Lower lobe of right lung (tissue), 2 donors: ENCODE results near the gene SLC37A2. TPM values are rescaled to one million over a fixed set of nuclear protein-coding genes. Genes with fewer than 3 reads are reported as not detected.

Source experiments
- ATAC-seq, 2 donors: fragments of 200-7000 bp; cut with Tn5 transposase; one replicate each; pipeline ENCODE4 v1.9.1; 2020 to 2022; ENCODE audit warnings: mild to moderate bottlenecking in 2 of 2, moderate library complexity in 2 of 2
- DNase-seq: peaks from one replicate; pipeline ENCODE4 v3.0.0-alpha.2; 2020
- H3K27ac ChIP-seq: fragments of 200-600 bp; one replicate; pipeline ENCODE4 v1.8.0; 2022
- H3K27me3 ChIP-seq: fragments of 200-600 bp; one replicate; pipeline ENCODE4 v1.8.0; 2022; ENCODE audit warnings: low read depth
- H3K36me3 ChIP-seq: fragments of 200-600 bp; one replicate; pipeline ENCODE4 v1.8.0; 2022; ENCODE audit warnings: mild to moderate bottlenecking
- H3K4me1 ChIP-seq: fragments of 200-600 bp; one replicate; pipeline ENCODE4 v1.8.0; 2022
- H3K4me3 ChIP-seq: fragments of 200-600 bp; one replicate; pipeline ENCODE4 v1.8.0; 2022; ENCODE audit warnings: mild to moderate bottlenecking
- H3K9me3 ChIP-seq: fragments of 200-600 bp; one replicate; pipeline ENCODE4 v1.8.0; 2022
- intact Hi-C: fragments of 100-400 bp; cut with DNase I; formaldehyde crosslinking; loops from one replicate; pipeline ENCODE4 v1.11.0; 2022
- total RNA-seq: library from RNA; stranded (reverse); fragmentation: NEBNext Ultra II Directional; extraction: Animal tissue kit (Norgen Biotek cat#: 25700); gene quantifications from one replicate; pipeline ENCODE4 v1.2.1, GENCODE V29; 2021
- TF ChIP-seq, protein P1 (sequence below): fragments of 200-600 bp; IDR thresholded peaks from one replicate; pipeline ENCODE4 v1.8.0; 2022; ENCODE audit warnings: antibody characterized with exemption, mild to moderate bottlenecking
- donor health status: DM: no; HTN: yes; CAD: no; lungs with severe emphysema.

The SLC37A2 gene
- total RNA-seq, 1 donor from 2014 or later = 25.0 TPM

- Histone ChIP-seq H3K27ac (peak overlapping the region; percentile 58), H3K27me3 (peaks cover 5% of the 10 kb centered on the region), H3K4me3 (no peak overlapping the region), H3K36me3 (no peaks in the 10 kb centered on the region), H3K9me3 (no peaks in the 10 kb centered on the region), H3K4me1 (peaks cover 25% of the 10 kb centered on the region)
- DNase-seq (peak; percentile 39), ATAC-seq (no peak)
- intact Hi-C loops = no loop called here
- TF ChIP-seq, protein P1, sequence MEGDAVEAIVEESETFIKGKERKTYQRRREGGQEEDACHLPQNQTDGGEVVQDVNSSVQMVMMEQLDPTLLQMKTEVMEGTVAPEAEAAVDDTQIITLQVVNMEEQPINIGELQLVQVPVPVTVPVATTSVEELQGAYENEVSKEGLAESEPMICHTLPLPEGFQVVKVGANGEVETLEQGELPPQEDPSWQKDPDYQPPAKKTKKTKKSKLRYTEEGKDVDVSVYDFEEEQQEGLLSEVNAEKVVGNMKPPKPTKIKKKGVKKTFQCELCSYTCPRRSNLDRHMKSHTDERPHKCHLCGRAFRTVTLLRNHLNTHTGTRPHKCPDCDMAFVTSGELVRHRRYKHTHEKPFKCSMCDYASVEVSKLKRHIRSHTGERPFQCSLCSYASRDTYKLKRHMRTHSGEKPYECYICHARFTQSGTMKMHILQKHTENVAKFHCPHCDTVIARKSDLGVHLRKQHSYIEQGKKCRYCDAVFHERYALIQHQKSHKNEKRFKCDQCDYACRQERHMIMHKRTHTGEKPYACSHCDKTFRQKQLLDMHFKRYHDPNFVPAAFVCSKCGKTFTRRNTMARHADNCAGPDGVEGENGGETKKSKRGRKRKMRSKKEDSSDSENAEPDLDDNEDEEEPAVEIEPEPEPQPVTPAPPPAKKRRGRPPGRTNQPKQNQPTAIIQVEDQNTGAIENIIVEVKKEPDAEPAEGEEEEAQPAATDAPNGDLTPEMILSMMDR = no peak
Observed at GRCh38 chr11:125071435-125071834, 8.3 kb downstream of the SLC37A2 start.

- no peaks in the 10 kb centered on the region for H3K9me3 ChIP-seq
- H3K27me3 ChIP-seq = peaks cover 4% of the 10 kb centered on the region
- DNase-seq (no peak), ATAC-seq (no peak)
- H3K4me3 ChIP-seq = no peak overlapping the region
- H3K4me1 ChIP-seq = peaks cover 25% of the 10 kb centered on the region
- peak overlapping the region; percentile 58 for H3K27ac ChIP-seq
- TF ChIP-seq, protein P1 = no peak
- no peaks in the 10 kb centered on the region for H3K36me3 ChIP-seq
- intact Hi-C loops = no loop called here
Observed at GRCh38 chr11:125071846-125072217, 8.7 kb downstream of the SLC37A2 start.

- peak; percentile 48 to 57 for ATAC-seq
- Histone ChIP-seq H3K4me1 (peaks cover 25% of the 10 kb centered on the region), H3K27me3 (no peaks in the 10 kb centered on the region), H3K9me3 (no peaks in the 10 kb centered on the region), H3K36me3 (no peaks in the 10 kb centered on the region), H3K27ac (peak overlapping the region; percentile 58), H3K4me3 (no peak overlapping the region)
- DNase-seq = peak; percentile 49
- intact Hi-C loops = no loop called here
- TF ChIP-seq, protein P1 = no peak
Observed at GRCh38 chr11:125072218-125072960, 9.3 kb downstream of the SLC37A2 start.

- DNase-seq = peak; percentile 39
- H3K36me3 ChIP-seq = no peaks in the 10 kb centered on the region
- TF ChIP-seq, protein P1 = no peak
- no peaks in the 10 kb centered on the region for H3K27me3 ChIP-seq
- ATAC-seq = no peak
- H3K9me3 ChIP-seq = no peaks in the 10 kb centered on the region
- intact Hi-C loops = no loop called here
- no peak overlapping the region for H3K4me3 ChIP-seq
- peaks cover 25% of the 10 kb centered on the region for H3K4me1 ChIP-seq
- H3K27ac ChIP-seq = peak overlapping the region; percentile 58
Observed at GRCh38 chr11:125072961-125073590, 10.0 kb downstream of the SLC37A2 start.

- intact Hi-C loops = no loop called here
- DNase-seq = no peak
- H3K36me3 ChIP-seq = no peaks in the 10 kb centered on the region
- no peak overlapping the region for H3K27ac ChIP-seq
- H3K4me3 ChIP-seq = no peak overlapping the region
- peaks cover 23% of the 10 kb centered on the region for H3K4me1 ChIP-seq
- TF ChIP-seq, protein P1 = no peak
- H3K9me3 ChIP-seq = no peaks in the 10 kb centered on the region
- no peaks in the 10 kb centered on the region for H3K27me3 ChIP-seq
- ATAC-seq = no peak
Observed at GRCh38 chr11:125073616-125074483, 10.7 kb downstream of the SLC37A2 start.
